AG10803 (cell line): ENCODE results near the gene ZNF574.

Experiments used
- DNase-seq: peaks from one replicate; pipeline ENCODE4 v3.0.0; 2010; ENCODE audit warnings: low read depth
- H3K4me3 ChIP-seq: 2 replicates; pipeline ENCODE4 v1.5.1; 2011; ENCODE audit warnings: mild to moderate bottlenecking, low read length, control low read depth
- CTCF ChIP-seq: conservative IDR thresholded peaks from 2 replicates; pipeline ENCODE4 v1.5.1; 2011; ENCODE audit warnings: mild to moderate bottlenecking, low read length, control low read depth, inconsistent platforms

Gene ZNF574

GRCh38 chr19:42102877-42103276 lies 26.9 kb downstream of the ZNF574 start:
- DNase-seq = no peak
- H3K4me3 ChIP-seq = no peak overlapping the region
- TF ChIP-seq CTCF = no peak

GRCh38 chr19:42105368-42105767 lies 29.4 kb downstream of the ZNF574 start:
- H3K4me3 ChIP-seq = no peak overlapping the region
- DNase-seq = no peak
- TF ChIP-seq CTCF = no peak

DNA sequence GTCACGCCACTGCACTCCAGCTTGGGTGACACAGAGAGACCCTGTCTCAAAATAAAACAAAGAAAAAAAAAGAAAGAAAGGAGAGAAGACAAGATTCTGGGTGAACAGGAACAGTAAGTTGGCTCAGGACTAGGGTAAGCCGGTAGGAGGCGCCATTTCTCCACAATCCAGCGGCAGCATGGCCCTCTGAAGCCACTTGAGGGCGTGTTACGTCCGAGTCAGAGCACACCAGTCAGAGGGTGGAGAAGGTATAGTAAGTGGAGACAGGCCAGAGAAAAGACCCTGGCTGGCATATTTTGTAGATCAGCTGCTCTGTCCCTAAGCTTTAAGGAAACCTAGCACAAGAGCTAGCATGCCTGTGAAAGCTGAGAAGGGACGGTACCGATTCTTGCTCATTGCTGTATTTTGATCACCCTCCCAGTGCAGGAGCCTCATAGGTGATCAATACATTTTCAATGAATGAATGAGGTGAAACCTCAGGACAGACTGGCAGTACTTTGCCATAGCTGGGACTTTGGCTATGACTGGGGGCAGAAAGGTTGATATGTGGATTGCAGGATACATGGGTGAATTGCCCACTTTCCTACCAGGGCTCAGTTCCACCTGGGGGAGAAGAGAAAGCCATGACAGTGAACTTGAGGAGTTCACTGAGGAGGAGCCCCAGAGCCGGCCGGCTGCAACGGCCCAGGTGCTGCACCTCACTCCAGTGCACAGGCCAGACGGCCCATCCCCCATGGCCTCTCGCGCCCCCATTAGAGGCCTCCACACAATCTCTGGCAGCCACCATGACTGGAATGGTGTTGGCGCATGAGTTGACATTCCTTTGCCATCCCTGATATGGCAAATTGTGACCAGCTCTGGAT lies 32.8 kb downstream of the ZNF574 start:
- TF ChIP-seq CTCF = peak; percentile 100
- no peak overlapping the region for H3K4me3 ChIP-seq
- DNase-seq = peak; percentile 85

GRCh38 chr19:42109896-42110295 lies 33.9 kb downstream of the ZNF574 start:
- no peak for TF ChIP-seq CTCF
- DNase-seq = no peak
- no peak overlapping the region for H3K4me3 ChIP-seq

DNA sequence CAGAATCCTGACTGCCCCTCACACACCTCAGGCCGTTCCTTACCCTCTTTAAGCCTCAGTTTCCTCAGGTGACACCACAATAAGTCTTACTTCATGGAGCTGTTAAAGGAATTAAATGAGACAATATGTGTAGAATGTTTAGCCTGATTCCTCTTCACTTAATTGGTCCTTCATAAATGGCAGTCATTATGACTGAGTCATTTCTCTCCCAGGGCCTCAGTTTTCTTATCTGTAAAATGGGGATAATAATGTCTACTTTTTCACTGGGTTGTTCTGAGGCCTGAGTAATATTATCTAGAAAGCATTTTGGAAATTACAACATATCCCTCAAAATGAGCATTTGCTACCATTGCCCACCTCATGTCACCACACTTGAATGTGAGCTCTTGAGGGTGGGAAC lies 34.7 kb downstream of the ZNF574 start:
- no peak overlapping the region for H3K4me3 ChIP-seq
- no peak for TF ChIP-seq CTCF
- DNase-seq = no peak

DNA sequence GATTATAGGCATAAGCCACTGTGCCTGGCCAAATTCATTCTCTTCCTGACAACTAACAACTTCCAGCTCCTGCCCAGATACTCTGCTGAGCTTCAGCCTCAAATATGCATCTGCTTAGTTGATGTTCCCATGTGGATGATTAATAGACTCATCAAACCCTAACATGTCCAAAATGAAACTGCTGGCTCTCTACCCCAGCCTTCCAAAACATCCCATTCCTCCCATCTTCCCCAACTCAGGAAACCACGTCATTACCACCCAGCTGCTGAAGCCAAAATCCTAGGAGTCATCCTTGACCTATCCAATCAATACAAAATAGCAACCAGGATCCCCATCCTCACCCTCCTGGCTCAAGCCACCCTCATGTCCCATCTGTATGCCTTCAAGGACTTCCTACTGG lies 35.4 kb downstream of the ZNF574 start:
- peak; percentile 93 for DNase-seq
- TF ChIP-seq CTCF = no peak
- H3K4me3 ChIP-seq = no peak overlapping the region

DNA sequence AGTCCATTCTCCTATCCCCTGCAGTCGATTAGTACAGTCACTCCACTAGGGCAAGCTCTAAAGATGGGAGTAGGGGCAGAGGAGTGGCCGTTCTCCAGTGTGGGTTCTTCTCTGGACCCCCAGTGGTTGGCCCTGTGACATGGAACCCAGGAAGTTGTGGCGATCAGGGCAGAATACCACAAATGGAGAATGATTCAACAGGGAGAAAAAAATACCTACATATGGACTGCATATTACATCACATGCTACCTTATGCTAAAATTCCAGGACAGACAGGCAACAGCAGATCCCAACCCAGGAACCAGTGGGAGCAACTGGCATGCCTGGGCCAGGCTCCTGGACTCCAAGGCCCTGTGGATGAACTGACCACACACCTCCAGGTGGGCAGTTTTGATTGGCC lies 35.8 kb downstream of the ZNF574 start:
- no peak overlapping the region for H3K4me3 ChIP-seq
- no peak for TF ChIP-seq CTCF

More for the DNA sequence above, 35.8 kb downstream of the ZNF574 start:
- DNase-seq = peak; percentile 87
